K562 (cell line): ENCODE results near the gene CAPRIN1. TPM values are rescaled to one million over a fixed set of nuclear protein-coding genes. Genes with fewer than 3 reads are reported as not detected.

ENCODE experiments used
- ATAC-seq: fragments of 200-7000 bp; cut with Tn5 transposase; 3 replicates; pipeline ENCODE4 v1.9.1; 2020; ENCODE audit warnings: moderate library complexity
- Bru-seq: library from RNA; stranded (reverse); fragments of 400-500 nt; gene quantifications from one replicate; lab custom pipeline; 2021; lab: Mats Ljungman, UMichigan
- BruChase-seq, 2 experiments: library from RNA; stranded (reverse); fragments of 400-500 nt; gene quantifications; one replicate each; lab custom pipeline; 2021; lab: Mats Ljungman, UMichigan
- BruUV-seq: library from RNA; stranded (reverse); fragments of 400-500 nt; replicated peaks from 2 replicates; lab custom pipeline; 2021; lab: Mats Ljungman, UMichigan
- CTCF ChIA-PET: fragments of 300-600 bp; formaldehyde crosslinking; extraction: SDS; loops from one replicate; lab custom pipeline; 2021; ENCODE audit warnings: low intra/inter-chr PET ratio; lab: Yijun Ruan, JAX
- POLR2A ChIA-PET: fragments of 300-600, 350-650 bp; sonication (Branson Sonifier 250); formaldehyde crosslinking; extraction: SDS; loops from one replicate; lab custom pipeline; 2021; ENCODE audit warnings: antibody characterized with exemption, inconsistent platforms; lab: Yijun Ruan, JAX
- DNase-seq, 4 experiments: peaks; one replicate each; pipeline versions ENCODE4 v3.0.0 to v3.0.0-alpha.2; 2011 to 2018; ENCODE audit warnings: low spot score in 3 of 4, mixed read lengths in 3 of 4; ENCODE audit errors: extremely low read depth in 1 of 4
- FAIRE-seq: peaks from 2 replicates; lab custom pipeline; 2011; peaks lifted over from hg19 to GRCh38; lab: Jason Lieb, UNC
- H2AFZ ChIP-seq: 2 replicates; pipeline ENCODE4 v1.6.0; 2011; ENCODE audit warnings: low read depth, low read length, control low read depth, inconsistent platforms
- H3K27ac ChIP-seq: fragments of 200-600 bp; 3 replicates; pipeline ENCODE4 v1.8.0; 2011; ENCODE audit warnings: low read depth, mild to moderate bottlenecking, control low read depth, inconsistent platforms, low read length, moderate library complexity, mixed read lengths; ENCODE audit errors: extremely low read depth
- H3K27me3 ChIP-seq, 2 experiments: fragments of 300-600 bp in 1 of 2; 2 replicates in 1 of 2; 3 replicates in 1 of 2; pipeline versions ENCODE4 v1.6.0 to v1.8.0; 2011; ENCODE audit warnings: inconsistent platforms in 2 of 2, low read length in 2 of 2, mild to moderate bottlenecking in 1 of 2, mixed read lengths in 1 of 2, moderate library complexity in 1 of 2; ENCODE audit not compliant: control insufficient read depth in 2 of 2, insufficient read depth in 2 of 2
- H3K36me3 ChIP-seq: fragments of 300-600 bp; 3 replicates; pipeline ENCODE4 v1.8.0; 2011; ENCODE audit warnings: mild to moderate bottlenecking, low read length, inconsistent platforms; ENCODE audit not compliant: control insufficient read depth, insufficient read depth
- H3K4me1 ChIP-seq, 2 experiments: fragments of 200-600 bp in 1 of 2; replicated peaks in 1 of 2; 2 replicates in 1 of 2; 3 replicates in 1 of 2; pipeline versions ENCODE4 v1.5.1 to v1.8.0; 2011; ENCODE audit warnings: inconsistent platforms in 2 of 2, low read length in 2 of 2, mild to moderate bottlenecking in 1 of 2, mixed read lengths in 1 of 2, moderate library complexity in 1 of 2; ENCODE audit not compliant: control insufficient read depth in 2 of 2, insufficient read depth in 2 of 2
- H3K4me2 ChIP-seq: 2 replicates; pipeline ENCODE4 v1.6.1; 2011; ENCODE audit warnings: low read length, control low read depth, inconsistent platforms, mixed read lengths; ENCODE audit not compliant: insufficient read depth
- H3K4me3 ChIP-seq: fragments of 200-600 bp; sonication (generic), shearing (Covaris generic); 2 replicates; pipeline ENCODE4 v1.5.1; 2016; ENCODE audit warnings: control low read depth, inconsistent platforms
- H3K79me2 ChIP-seq: fragments of 200-600 bp; 3 replicates; pipeline ENCODE4 v1.8.0; 2011; ENCODE audit warnings: low read length, inconsistent platforms; ENCODE audit not compliant: control insufficient read depth, insufficient read depth
- H3K9ac ChIP-seq, 2 experiments: 2 replicates each; pipeline versions ENCODE4 v1.6.0 to v1.6.1; 2011; ENCODE audit warnings: low read depth in 2 of 2, low read length in 2 of 2, control low read depth in 1 of 2, inconsistent platforms in 1 of 2, mild to moderate bottlenecking in 1 of 2, mixed read lengths in 1 of 2; ENCODE audit not compliant: insufficient read depth in 1 of 2
- H3K9me1 ChIP-seq: one replicate; pipeline ENCODE4 v1.6.0; 2011; ENCODE audit warnings: inconsistent platforms, mild to moderate bottlenecking, low read length, moderate library complexity; ENCODE audit not compliant: control insufficient read depth, insufficient read depth
- H3K9me3 ChIP-seq: replicated peaks from 2 replicates; pipeline ENCODE4 v1.5.1; 2011; ENCODE audit warnings: low read depth, low read length, inconsistent platforms; ENCODE audit not compliant: control insufficient read depth, insufficient read depth
- H4K20me1 ChIP-seq: replicated peaks from 2 replicates; pipeline ENCODE4 v1.6.1; 2011; ENCODE audit warnings: low read length, inconsistent platforms, mixed read lengths; ENCODE audit not compliant: control insufficient read depth, insufficient read depth
- ARID1B ChIP-seq: fragments of 450-650 bp; IDR thresholded peaks from 2 replicates; pipeline ENCODE4 v1.6.1; 2016; ENCODE audit warnings: antibody characterized with exemption, mild to moderate bottlenecking, inconsistent platforms
- CBX1 ChIP-seq: sonication (generic); IDR thresholded peaks from 2 replicates; pipeline ENCODE4 v1.6.1; 2016; ENCODE audit warnings: antibody characterized with exemption, low read depth, mild to moderate bottlenecking
- CHCHD3 ChIP-seq: fragments of 250-450 bp; sonication (Bioruptor Pico); IDR thresholded peaks from 2 replicates; pipeline ENCODE4 v2.1.2; 2022; ENCODE audit warnings: mild to moderate bottlenecking
- GTF2F1 ChIP-seq: IDR thresholded peaks from 2 replicates; pipeline ENCODE4 v1.6.1; 2011; ENCODE audit warnings: low read depth, low read length, improper control_type of control experiment
- HNRNPK ChIP-seq: fragments of 200-400 bp; formaldehyde crosslinking; IDR thresholded peaks from one replicate; pipeline ENCODE4 v1.6.1; 2018; ENCODE audit warnings: mild to moderate bottlenecking, low read depth, low read length; ENCODE audit not compliant: poor library complexity, severe bottlenecking
- MXD1 ChIP-seq: fragments of 250-450 bp; sonication (Bioruptor Pico); IDR thresholded peaks from 2 replicates; pipeline ENCODE4 v1.8.0; 2021; ENCODE audit warnings: borderline replicate concordance, mild to moderate bottlenecking, moderate library complexity; ENCODE audit not compliant: poor library complexity, severe bottlenecking
- NEUROD1 ChIP-seq: fragments of 150-350 bp; IDR thresholded peaks from 2 replicates; pipeline ENCODE4 v1.6.1; 2014; ENCODE audit warnings: borderline replicate concordance, low read length, low read depth; ENCODE audit not compliant: partially characterized antibody
- PTRF ChIP-seq: fragments of 450-650 bp; IDR thresholded peaks from 2 replicates; pipeline ENCODE4 v1.6.1; 2016; ENCODE audit warnings: mild to moderate bottlenecking, missing genetic modification characterization, missing compliant biosample characterization
- RBM22 ChIP-seq: fragments of 200-400 bp; formaldehyde crosslinking; IDR thresholded peaks from 2 replicates; pipeline ENCODE4 v1.6.1; 2018; ENCODE audit warnings: low read length, low read depth; ENCODE audit not compliant: poor library complexity, severe bottlenecking
- ZNF311 ChIP-seq: fragments of 250-450 bp; sonication (Bioruptor Pico); IDR thresholded peaks from 2 replicates; pipeline ENCODE4 v1.4.0; 2020; ENCODE audit warnings: mild to moderate bottlenecking, moderate library complexity
- ZNF324 ChIP-seq: fragments of 250-450 bp; sonication (Bioruptor Pico); IDR thresholded peaks from 2 replicates; pipeline ENCODE4 v1.4.0; 2020; ENCODE audit warnings: mild to moderate bottlenecking
- WGBS: fragments of 100-300 bp; shearing (Covaris generic); methylation state at CpG from one replicate; pipeline ENCODE4 v1.1.6; 2016; ENCODE audit warnings: low coverage, mixed read lengths; ENCODE audit not compliant: insufficient coverage; ENCODE audit errors: missing lambda C conversion rate; 5-methylcytosine and 5-hydroxymethylcytosine counted together
- in situ Hi-C: fragments of 300-500 bp; cut with MboI; formaldehyde crosslinking; loops from 4 replicates; pipeline ENCODE4 v1.15.0; 2018; ENCODE audit warnings: inconsistent platforms, mixed read lengths
- intact Hi-C: fragments of 100-400 bp; cut with micrococcal nuclease; formaldehyde crosslinking; loops from 2 replicates; pipeline ENCODE4 v1.14.2; 2022
- long read RNA-seq, 3 experiments: library from polyadenylated mRNA in 2 of 3; library from RNA in 1 of 3; unstranded in 2 of 3; stranded (forward) in 1 of 3; transcript quantifications; one replicate each; pipeline ENCODE4 v2.0.0, GENCODE V29; 2019 to 2022
- polyA minus RNA-seq, 3 experiments: library from RNA; depleted of rRNA, polyadenylated mRNA; stranded (reverse); fragments of >200 nt; gene quantifications; 2 replicates each; pipeline ENCODE4 v1.2.3, GENCODE V29; 2011
- polyA plus RNA-seq, 8 experiments: library from polyadenylated mRNA; depleted of rRNA in 4 of 8; stranded (reverse) in 5 of 8; unstranded in 3 of 8; fragments of >200 nt; fragmentation: Nextera tagmentation in 2 of 8; fragmentation: Illumina TruSeq in 1 of 8; extraction: Ambion mirVana in 2 of 8; extraction: Trizol in 1 of 8; gene quantifications; 2 replicates each; pipeline versions ENCODE4 v1.2.1 to v1.2.3, GENCODE V29; 2011 to 2014; ENCODE audit warnings: inconsistent platforms in 1 of 8, missing spikeins in 1 of 8
- total RNA-seq, 7 experiments: library from RNA; depleted of rRNA in 6 of 7; stranded (reverse); fragments of >200 nt in 6 of 7; fragmentation: Illumina TruSeq in 2 of 7; extraction: Trizol in 2 of 7; gene quantifications; 2 replicates each; pipeline versions ENCODE4 v1.2.1 to v1.2.3, GENCODE V29; 2011 to 2021; ENCODE audit warnings: low replicate concordance in 1 of 7
- TF ChIP-seq, protein P1 (sequence below): fragments of 250-450 bp; sonication (Bioruptor Pico); IDR thresholded peaks from 2 replicates; pipeline ENCODE4 v1.5.0; 2020; ENCODE audit warnings: mild to moderate bottlenecking, borderline replicate concordance

Gene CAPRIN1
- 130 and 461 TPM in 2 replicates for total RNA-seq (2011; cell fraction: chromatin; rRNA removed; ENCODE audit: low replicate concordance)
- 84.2 and 92.2 TPM in 2 replicates for total RNA-seq (2011; cell fraction: nucleolus; rRNA removed)
- total RNA-seq (2011; cell fraction: nucleoplasm; rRNA removed), result 188 and 293 TPM in 2 replicates
- 216 and 244 TPM in 2 replicates for total RNA-seq (2014; rRNA removed)
- 226 and 247 TPM in 2 replicates for total RNA-seq (2014; rRNA removed; fragmentation: Illumina TruSeq; extraction: Trizol)
- 237 and 246 TPM in 2 replicates for total RNA-seq (2015; rRNA removed; fragmentation: Illumina TruSeq; extraction: Trizol)
- total RNA-seq (2021), result 252 and 263 TPM in 2 replicates
- 255 and 269 TPM in 2 replicates for polyA plus RNA-seq (2011; rRNA removed)
- 244 and 252 TPM in 2 replicates for polyA plus RNA-seq (2011; cell fraction: cytosol; rRNA removed)
- 170 and 222 TPM in 2 replicates for polyA plus RNA-seq (2011; cell fraction: nucleus; rRNA removed)
- 154 and 186 TPM in 2 replicates for polyA plus RNA-seq (2012)
- 235 and 271 TPM in 2 replicates for polyA plus RNA-seq (2014; fragmentation: Illumina TruSeq; extraction: Trizol)
- 10 to 100 TPM; 49.6 to 51.8 TPM for polyA plus RNA-seq (2014; fragmentation: Nextera tagmentation; extraction: Ambion mirVana)
- 181 and 188 TPM in 2 replicates for polyA plus RNA-seq (2014; rRNA removed)
- 519 and 530 TPM in 2 replicates for polyA minus RNA-seq (2011; rRNA and poly(A)+ RNA removed)
- polyA minus RNA-seq (2011; cell fraction: cytosol; rRNA and poly(A)+ RNA removed), result 168 and 225 TPM in 2 replicates
- polyA minus RNA-seq (2011; cell fraction: nucleus; rRNA and poly(A)+ RNA removed), result 89.8 and 158 TPM in 2 replicates
- Bru-seq, nascent RNA, result percentile 97 among the genes with signal in this experiment
- percentile 98 among the genes with signal in this experiment for BruChase-seq, experiment 1, labeled RNA remaining after a 2-hour chase
- BruChase-seq, experiment 2, labeled RNA remaining after a 6-hour chase, result percentile 98 among the genes with signal in this experiment
- long read RNA-seq, experiment 1, full-length matches to known transcripts, result 690 of 881 reads
- long read RNA-seq, experiment 1, partial matches to known transcripts, result 129 of 881 reads
- long read RNA-seq, experiment 1, other reads (novel, unspliced or antisense), result 62 of 881 reads
- long read RNA-seq, experiment 2, full-length matches to known transcripts, result 68 of 275 reads
- long read RNA-seq, experiment 2, partial matches to known transcripts, result 81 of 275 reads
- long read RNA-seq, experiment 2, other reads (novel, unspliced or antisense), result 126 of 275 reads
- long read RNA-seq, experiment 3, full-length matches to known transcripts, result 63 of 87 reads
- long read RNA-seq, experiment 3, partial matches to known transcripts, result 19 of 87 reads
- long read RNA-seq, experiment 3, other reads (novel, unspliced or antisense), result 5 of 87 reads

DNA sequence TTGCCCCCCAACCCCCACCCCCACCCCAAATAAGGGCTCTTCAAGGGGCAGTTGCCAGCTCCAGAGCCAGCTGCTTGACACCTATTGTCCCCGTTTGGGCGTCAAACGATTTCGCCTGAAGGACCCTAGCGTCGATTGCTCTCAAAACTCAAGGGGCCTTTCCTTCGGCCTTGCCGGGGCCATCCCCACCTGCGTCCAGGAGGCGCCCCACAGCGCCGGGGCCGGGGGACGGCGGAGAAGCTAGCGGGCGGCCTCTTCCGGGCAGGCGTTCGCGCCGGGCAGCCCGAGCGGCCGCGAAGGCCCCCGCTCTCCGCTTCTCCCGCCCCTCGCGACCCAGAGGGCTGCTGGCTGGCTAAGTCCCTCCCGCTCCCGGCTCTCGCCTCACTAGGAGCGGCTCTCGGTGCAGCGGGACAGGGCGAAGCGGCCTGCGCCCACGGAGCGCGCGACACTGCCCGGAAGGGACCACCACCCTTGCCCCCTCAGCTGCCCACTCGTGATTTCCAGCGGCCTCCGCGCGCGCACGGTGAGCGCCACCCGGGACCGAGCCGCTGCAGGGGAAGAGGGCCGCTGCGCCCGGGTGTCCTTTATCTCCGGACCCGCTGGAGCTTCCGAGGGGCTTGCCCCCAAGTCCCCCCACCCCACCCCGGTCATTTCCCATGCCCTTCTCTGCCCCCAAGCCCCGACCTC lies at the start of gene CAPRIN1:
CAPRIN1 (plus strand) TSS at position 383 of the 687 bp plus-strand sequence. CDS start 690 bp downstream, outside the sequence.
- under 1% methylated on average over 37 of the region's 64 CpGs for WGBS
- CTCF ChIA-PET, result no interaction called here
- no peaks in the 10 kb centered on the region for H3K27me3 ChIP-seq
- no TSS peak for BruUV-seq
- peak within 1 kb of the TSS; percentile 77 for H2AFZ ChIP-seq
- H3K27ac ChIP-seq, result peak within 1 kb of the TSS; percentile 97
- DNase-seq, result peak; percentile 87 to 95 (median 90)
- H4K20me1 ChIP-seq, result peaks cover 8% of the 10 kb centered on the region; the same call in 1 of the 2 replicates
- POLR2A ChIA-PET, result interaction anchor here (0.6 to 2.9 kb wide), 9 partner anchors 10 to 107 kb away, joined by 3 to 14 read pairs (median 3); partner anchors contain the start of gene NAT10
- in situ Hi-C loops (no loop called here), intact Hi-C loops (loop anchor here (2.0 kb wide), 3 partner anchors 17 to 55 kb away; partner anchors contain the start of gene NAT10)
- peak within 1 kb of the TSS; percentile 93 to 99 for H3K9ac ChIP-seq
- peaks cover 54% of the 10 kb centered on the region for H3K79me2 ChIP-seq
- ATAC-seq, result peak; percentile 84
- H3K36me3 ChIP-seq, result peaks cover 34% of the 10 kb centered on the region
- no peaks in the 10 kb centered on the region for H3K9me1 ChIP-seq
- peak within 1 kb of the TSS; percentile 97 for H3K4me3 ChIP-seq
- H3K9me3 ChIP-seq, result no peaks in the 10 kb centered on the region
- peak; percentile 78 for FAIRE-seq
- H3K4me1 ChIP-seq, result peaks cover 13 to 29% of the 10 kb centered on the region in 2 experiments
- peak within 1 kb of the TSS; percentile 88 for H3K4me2 ChIP-seq
- no peak for TF ChIP-seq PTRF (tag)
- peak; percentile 88 for TF ChIP-seq NEUROD1
- TF ChIP-seq GTF2F1, result peak; percentile 39; the same call in 1 of the 2 replicates
- TF ChIP-seq ARID1B, result no peak
- no peak for TF ChIP-seq CBX1
- TF ChIP-seq ZNF324 (CRISPR knock-in tag), result no peak
- no peak for TF ChIP-seq ZNF311
- TF ChIP-seq, protein P1, sequence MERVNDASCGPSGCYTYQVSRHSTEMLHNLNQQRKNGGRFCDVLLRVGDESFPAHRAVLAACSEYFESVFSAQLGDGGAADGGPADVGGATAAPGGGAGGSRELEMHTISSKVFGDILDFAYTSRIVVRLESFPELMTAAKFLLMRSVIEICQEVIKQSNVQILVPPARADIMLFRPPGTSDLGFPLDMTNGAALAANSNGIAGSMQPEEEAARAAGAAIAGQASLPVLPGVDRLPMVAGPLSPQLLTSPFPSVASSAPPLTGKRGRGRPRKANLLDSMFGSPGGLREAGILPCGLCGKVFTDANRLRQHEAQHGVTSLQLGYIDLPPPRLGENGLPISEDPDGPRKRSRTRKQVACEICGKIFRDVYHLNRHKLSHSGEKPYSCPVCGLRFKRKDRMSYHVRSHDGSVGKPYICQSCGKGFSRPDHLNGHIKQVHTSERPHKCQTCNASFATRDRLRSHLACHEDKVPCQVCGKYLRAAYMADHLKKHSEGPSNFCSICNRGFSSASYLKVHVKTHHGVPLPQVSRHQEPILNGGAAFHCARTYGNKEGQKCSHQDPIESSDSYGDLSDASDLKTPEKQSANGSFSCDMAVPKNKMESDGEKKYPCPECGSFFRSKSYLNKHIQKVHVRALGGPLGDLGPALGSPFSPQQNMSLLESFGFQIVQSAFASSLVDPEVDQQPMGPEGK, result no peak
- TF ChIP-seq CHCHD3 (CRISPR knock-in tag), result 0 out of 2 replicates have a peak, but pooled peaks have one; percentile 10
- TF ChIP-seq RBM22, result peak; percentile 22
- TF ChIP-seq MXD1 (CRISPR knock-in tag), result no peak
- peak; percentile 15 for TF ChIP-seq HNRNPK
